NCI-H146 (cell line): ENCODE measurements around the gene ABCF3.
"Not testable (repeated sequence)": the region's sequence is repeated elsewhere in the genome, so short reads cannot be mapped to it uniquely, and the experiment has no call there.

ENCODE experiments used
- DNase-seq: peaks from one replicate; lab custom pipeline; 2025; lab: John Stamatoyannopoulos, UW

ABCF3 gene, protein sequence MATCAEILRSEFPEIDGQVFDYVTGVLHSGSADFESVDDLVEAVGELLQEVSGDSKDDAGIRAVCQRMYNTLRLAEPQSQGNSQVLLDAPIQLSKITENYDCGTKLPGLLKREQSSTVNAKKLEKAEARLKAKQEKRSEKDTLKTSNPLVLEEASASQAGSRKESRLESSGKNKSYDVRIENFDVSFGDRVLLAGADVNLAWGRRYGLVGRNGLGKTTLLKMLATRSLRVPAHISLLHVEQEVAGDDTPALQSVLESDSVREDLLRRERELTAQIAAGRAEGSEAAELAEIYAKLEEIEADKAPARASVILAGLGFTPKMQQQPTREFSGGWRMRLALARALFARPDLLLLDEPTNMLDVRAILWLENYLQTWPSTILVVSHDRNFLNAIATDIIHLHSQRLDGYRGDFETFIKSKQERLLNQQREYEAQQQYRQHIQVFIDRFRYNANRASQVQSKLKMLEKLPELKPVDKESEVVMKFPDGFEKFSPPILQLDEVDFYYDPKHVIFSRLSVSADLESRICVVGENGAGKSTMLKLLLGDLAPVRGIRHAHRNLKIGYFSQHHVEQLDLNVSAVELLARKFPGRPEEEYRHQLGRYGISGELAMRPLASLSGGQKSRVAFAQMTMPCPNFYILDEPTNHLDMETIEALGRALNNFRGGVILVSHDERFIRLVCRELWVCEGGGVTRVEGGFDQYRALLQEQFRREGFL

DNA sequence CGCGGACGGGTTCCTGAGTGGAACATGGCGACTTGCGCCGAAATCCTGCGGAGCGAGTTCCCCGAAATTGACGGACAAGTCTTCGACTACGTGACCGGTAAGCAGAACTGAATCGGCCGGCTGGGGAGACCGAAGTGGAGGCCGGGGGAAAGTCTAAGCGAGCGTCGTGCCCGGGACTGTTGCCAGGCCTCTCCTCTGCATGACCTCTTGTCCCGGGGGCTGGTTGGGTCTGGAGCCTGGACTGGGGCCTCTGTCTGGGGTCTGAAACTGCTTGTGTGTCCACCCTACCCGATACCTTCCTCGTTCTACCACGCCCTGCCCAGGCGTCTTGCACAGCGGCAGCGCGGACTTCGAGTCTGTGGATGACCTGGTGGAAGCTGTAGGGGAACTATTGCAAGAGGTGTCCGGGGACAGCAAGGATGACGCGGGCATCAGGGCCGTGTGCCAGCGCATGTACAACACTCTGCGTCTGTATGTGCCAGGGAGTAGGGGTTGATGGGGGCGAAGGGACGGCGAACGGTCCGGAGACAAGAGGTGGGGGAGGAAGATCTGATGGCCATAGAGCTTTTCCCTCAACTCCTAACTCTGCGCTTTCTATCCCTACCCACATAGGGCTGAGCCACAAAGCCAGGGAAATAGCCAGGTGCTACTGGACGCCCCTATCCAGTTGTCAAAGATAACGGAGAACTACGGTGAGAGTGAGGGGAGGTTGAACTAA, at the start of gene ABCF3:
ABCF3 (plus strand) TSS at position 16 of the 718 bp plus-strand sequence; CDS start at position 25, 9 bp downstream.
- no peak for DNase-seq

DNA sequence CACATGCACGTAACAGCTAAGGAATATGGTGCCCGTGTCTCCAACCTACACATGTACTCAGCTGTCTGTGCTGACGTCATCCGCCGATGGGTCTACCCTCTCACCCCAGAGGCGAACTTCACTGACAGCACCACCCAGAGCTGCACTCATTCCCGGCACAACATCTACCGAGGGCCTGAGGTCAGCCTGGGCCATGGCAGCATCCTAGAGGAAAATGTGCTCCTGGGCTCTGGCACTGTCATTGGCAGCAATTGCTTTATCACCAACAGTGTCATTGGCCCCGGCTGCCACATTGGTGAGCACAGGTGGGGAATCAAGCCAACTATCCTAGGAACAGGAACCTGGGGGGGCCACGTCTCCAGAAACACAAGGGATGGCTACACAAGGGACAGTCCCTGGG, 45.6 kb upstream of the ABCF3 start:
- no peak for DNase-seq

DNA sequence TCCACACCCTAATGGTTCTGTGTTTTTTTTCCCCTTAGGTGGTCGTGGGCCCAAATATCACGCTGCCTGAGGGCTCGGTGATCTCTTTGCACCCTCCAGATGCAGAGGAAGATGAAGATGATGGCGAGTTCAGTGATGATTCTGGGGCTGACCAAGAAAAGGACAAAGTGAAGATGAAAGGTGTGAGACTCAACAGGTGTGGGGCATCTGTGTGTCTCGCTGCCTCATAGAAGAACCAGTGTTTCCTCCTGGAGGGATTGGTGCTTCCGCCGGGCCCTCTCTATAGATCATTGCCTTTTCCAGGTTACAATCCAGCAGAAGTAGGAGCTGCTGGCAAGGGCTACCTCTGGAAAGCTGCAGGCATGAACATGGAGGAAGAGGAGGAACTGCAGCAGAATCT, 43.8 kb upstream of the ABCF3 start:
- DNase-seq, result no peak

DNA sequence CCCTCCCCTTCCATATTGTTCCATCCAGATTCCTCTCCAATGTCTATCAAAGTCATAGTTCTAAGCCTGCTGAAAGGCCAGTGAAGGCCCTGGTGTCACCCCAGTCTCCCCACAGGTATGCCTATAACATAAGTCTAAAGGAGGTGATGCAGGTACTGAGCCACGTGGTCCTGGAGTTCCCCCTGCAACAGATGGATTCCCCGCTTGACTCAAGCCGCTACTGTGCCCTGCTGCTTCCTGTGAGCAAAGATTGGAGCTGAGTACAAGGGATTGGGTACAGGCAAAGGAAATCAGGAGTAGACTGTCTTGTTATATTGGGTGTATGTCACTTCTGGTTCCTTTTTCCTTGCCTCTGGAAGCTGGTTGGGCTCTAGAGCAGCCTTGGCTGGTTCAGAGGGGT, 42.7 kb upstream of the ABCF3 start:
- DNase-seq, result no peak

- DNase-seq, result no peak
These were observed 41.5 kb upstream of the ABCF3 start for GRCh38 chr3:184144505-184144904.

DNA sequence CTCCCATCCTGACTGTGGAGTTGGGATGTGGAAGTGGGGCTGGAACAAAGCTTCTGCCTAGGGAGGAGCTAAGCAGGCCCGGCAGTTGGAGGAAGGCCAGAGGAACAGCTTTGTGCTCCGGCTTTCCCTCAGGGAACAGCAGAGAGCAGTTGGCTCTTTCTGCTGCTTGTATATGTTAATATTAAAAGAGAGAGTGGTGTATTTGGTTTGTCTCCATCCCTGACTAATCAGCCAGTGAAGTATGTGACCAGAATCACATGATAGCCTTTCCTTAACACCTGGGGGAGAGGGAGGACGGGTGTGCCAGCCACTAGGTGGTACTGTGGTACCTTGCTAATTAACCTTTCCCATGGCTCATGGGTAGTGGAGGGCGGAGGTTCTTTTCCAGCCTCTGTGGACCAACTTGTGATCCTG, 40.9 kb upstream of the ABCF3 start:
- peak; percentile 48 for DNase-seq

- no peak for DNase-seq
These were observed 40.2 kb upstream of the ABCF3 start for GRCh38 chr3:184145751-184146270.

DNA sequence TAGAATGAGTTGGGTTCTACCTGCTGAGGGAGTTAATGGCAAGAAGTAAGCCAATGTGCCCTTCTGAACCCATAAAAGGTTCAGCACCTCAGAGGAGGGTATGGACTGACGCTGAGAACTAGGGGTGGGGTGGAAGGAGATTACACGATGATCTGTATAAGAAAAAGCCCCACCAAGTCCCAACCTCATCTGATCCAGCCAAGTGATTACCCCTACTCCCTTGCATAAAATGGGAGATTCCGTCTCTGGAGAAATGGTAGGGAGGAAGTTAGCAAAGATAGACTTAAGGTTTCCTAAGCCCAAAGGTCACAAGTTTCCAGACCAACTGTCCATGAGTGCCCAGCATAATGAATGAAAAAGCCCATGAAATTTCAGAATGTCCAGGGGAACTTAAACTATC, 37.9 kb upstream of the ABCF3 start:
- DNase-seq, result no peak

DNA sequence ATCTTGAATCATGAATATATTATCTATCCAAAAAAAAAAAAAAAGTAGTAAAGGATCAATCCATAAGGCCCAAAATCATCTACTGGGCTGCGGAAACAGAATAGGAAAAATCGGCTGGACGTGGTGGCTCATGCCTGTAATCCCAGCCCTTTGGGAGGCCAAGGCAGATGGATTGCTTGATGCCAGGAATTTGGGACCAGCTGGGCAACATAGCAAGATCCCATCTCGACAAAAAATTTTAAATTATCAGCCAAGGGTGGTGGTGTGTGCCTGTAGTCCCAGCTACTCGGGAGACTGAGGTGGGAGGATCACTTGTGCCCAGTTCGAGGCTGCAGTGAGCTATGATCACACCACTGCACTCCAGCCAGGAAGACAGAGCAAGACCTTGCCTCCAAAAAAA, 36.9 kb upstream of the ABCF3 start:
- DNase-seq, result no peak

DNA sequence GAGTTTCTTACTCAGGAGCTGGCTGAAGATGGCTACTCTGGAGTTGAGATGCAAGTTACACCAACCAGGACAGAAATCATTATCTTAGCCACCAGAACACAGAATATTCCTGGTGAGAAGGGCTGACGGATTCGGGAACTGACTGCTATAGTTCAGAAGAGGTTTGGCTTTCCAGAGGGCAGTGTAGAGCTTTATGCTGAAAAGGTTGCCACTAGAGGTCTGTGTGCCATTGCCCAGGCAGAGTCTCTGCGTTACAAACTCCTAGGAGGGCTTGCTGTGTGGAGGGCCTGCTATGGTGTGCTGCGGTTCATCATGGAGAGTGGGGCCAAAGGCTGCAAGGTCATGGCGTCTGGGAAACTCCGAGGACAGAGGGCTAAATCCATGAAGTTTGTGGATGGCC, 36.2 kb upstream of the ABCF3 start:
- not testable (repeated sequence) for DNase-seq

DNA sequence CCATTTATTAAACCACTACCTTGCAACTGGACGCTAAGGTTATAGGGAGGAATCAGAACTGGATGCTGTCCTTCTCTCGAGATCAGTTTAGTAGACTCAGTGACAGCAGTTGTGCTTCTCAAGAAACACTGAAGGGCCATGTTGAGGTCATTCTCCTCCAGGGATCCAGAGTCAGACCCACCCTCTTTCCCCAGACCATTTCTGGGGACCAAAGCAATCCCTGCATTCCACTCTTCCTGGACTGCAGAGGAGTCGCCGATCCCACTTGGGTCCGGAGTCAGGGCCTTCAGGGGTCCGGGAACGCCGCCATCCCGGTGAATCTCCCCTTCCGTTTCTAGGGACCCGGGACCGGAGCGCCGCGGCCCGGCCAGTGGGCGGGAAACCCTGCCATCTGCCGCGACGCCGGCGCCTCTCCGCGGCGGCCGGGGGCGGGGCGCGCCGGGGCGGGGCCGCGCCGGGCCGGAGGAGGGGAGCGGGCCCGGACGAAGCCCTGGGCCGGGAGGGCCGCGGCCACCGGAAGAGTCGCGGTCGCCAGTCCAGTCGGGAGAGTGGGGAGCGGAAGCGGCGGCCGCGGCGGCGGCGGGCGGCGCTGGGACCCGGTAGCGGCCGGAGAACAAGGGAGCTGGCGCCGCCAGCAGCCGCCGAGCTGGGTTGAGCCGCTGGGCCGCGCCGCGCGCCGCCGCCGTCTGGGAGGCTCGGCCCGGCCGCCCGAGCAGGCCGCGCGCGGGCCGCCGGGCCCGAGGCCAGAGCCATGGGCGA, 30.9 kb upstream of the ABCF3 start, which contains the start of gene DVL3:
DVL3 (plus strand) TSS at position 493 of the 759 bp plus-strand sequence; CDS start at position 752, 259 bp downstream.
- DNase-seq, result peak; percentile 83

DNA sequence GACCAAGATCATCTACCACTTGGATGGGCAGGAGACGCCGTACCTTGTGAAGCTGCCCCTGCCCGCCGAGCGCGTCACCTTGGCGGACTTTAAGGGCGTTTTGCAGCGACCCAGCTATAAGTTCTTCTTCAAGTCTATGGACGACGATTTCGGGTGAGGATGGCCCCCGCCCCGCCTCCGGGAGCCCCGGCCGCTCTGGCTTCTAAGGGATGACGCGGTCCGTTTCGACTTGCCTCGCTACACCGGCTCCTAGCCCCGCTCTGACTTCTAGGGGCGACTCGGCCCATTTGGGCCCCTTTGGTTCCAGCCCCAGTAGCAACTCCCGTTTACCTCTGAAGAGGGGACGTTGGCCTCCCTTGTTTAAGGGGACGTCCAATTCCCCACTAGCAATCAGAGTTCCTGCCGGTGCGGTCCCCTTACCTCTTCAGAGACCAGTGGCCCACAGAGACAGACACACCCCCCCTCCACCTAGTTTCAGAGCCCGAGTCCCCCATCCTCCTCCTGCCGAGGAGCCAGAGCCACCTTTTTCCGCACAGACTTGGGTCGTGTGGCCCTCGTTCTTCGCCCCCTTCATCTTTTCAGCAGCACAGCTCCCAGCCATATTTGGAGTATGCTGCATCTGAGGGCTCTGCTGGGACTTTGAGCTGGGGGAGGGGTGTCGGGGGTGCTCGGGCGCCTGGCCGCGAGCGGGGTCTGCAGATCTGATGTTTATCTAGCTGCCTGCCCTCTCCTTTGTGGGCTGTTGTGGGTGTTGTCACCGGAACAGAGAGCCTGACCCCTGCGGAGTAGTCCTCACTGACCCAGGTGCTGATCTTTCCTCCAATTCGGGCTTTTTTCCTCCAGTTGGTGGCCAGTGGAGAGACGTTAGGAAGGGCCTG, 30.1 kb upstream of the ABCF3 start:
- DNase-seq, result peak; percentile 63

- DNase-seq, result peak; percentile 52
These were observed 29.5 kb upstream of the ABCF3 start for GRCh38 chr3:184156522-184156955.

DNA sequence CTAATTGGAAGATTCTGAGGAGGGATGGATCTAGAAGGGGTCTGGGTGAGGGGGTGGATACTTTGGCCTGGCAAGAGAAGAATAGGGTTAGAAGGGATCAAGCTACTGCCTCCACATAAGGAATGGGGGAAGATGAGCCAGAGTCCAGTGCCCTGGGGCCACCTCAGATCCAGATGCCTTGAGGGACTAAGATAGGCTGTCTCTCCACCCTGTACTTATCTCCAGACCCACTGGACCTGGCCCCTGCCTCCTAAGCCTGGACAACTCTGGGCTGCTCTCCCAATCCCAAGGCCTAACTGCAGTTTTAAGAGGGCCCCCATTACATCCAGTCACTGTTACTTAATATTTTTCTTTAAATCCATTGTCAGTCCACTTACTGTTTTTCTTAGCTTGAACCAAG, 28.8 kb upstream of the ABCF3 start:
- no peak for DNase-seq

GRCh38 chr3:184158404-184158803, 27.6 kb upstream of the ABCF3 start:
- DNase-seq, result no peak

GRCh38 chr3:184160456-184160855, 25.5 kb upstream of the ABCF3 start:
- DNase-seq, result no peak

- not testable (repeated sequence) for DNase-seq
These were observed 23.4 kb upstream of the ABCF3 start for GRCh38 chr3:184162571-184163070.

- DNase-seq, result no peak
These were observed 21.2 kb upstream of the ABCF3 start for GRCh38 chr3:184164648-184165330.

DNA sequence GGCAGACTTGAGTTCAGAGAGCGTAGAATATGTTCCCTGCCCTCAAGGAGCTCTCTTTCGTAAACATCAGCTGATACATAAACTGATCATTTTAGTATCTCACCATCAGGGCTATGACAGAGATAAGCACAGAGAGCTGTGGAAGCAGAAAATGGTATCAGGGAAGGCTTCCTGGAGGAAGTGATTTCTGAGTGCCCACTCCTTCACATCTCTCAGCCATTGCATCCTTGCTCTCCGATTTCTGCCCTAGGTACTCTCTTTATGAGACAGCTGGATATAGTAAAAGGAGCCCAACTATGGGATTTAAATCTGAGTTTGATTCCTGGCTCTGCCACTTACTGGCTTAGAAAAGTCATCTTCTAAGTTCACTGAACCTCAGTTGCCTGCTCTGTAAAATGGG, 20.5 kb upstream of the ABCF3 start:
- DNase-seq, result no peak

GRCh38 chr3:184166671-184167070, 19.3 kb upstream of the ABCF3 start:
- DNase-seq, result no peak
